Stimulated activated memory B cell treated with anti-CD40 and anti-IgM and Interleukin-4, amounts not matched to agents 10 μg/mL and 1 μg/mL and 100 μg/mL, for 72 hours (primary cell): ENCODE measurements around the gene CCNG2.

Experiments
- ATAC-seq: fragments of 150-1000 bp; cut with Tn5 transposase; 2 replicates; pipeline ENCODE4 v1.10.0; 2021
- H3K27ac Mint-ChIP-seq: one replicate; pipeline ENCODE4 v1.8.0; 2022; ENCODE audit warnings: mild to moderate bottlenecking, mixed read lengths
- H3K27me3 Mint-ChIP-seq: one replicate; pipeline ENCODE4 v1.8.0; 2022; ENCODE audit warnings: mixed read lengths
- H3K36me3 Mint-ChIP-seq: one replicate; pipeline ENCODE4 v1.8.0; 2022; ENCODE audit warnings: mixed read lengths
- H3K4me1 Mint-ChIP-seq: one replicate; pipeline ENCODE4 v1.8.0; 2022; ENCODE audit warnings: mixed read lengths
- H3K4me3 Mint-ChIP-seq: one replicate; pipeline ENCODE4 v1.8.0; 2022; ENCODE audit warnings: mild to moderate bottlenecking, moderate library complexity, mixed read lengths
- H3K9me3 Mint-ChIP-seq: one replicate; pipeline ENCODE4 v1.8.0; 2022; ENCODE audit warnings: mixed read lengths

CCNG2 gene

DNA sequence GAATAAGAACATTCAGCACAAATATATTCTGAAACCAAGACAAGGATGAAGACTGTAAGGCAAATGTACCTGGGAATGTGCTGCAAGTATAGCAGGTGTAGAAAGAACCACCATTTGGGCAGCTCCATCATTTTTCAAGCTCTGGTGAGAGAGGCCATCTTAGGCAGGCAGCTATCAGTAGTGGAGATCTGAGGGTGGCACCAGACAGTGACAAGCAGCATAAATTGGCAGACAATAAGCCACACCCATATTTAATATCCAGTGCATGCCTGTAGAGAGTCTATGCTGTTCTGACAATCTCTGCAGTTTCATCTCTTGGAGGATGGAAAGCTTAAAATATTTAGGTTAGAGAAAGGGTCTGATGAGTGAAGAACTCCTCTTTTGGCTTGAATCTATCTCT lies 22.5 kb downstream of the CCNG2 start:
- Mint-ChIP-seq H3K36me3 (no peaks in the 10 kb centered on the region), H3K9me3 (no peaks in the 10 kb centered on the region), H3K27ac (no peak overlapping the region), H3K4me3 (no peak overlapping the region), H3K4me1 (peaks cover 6% of the 10 kb centered on the region), H3K27me3 (no peaks in the 10 kb centered on the region)
- no peak for ATAC-seq

GRCh38 chr4:77181720-77182119 lies 24.7 kb downstream of the CCNG2 start:
- Mint-ChIP-seq H3K9me3 (no peaks in the 10 kb centered on the region), H3K27me3 (no peaks in the 10 kb centered on the region), H3K27ac (no peak overlapping the region), H3K36me3 (no peaks in the 10 kb centered on the region), H3K4me3 (no peak overlapping the region), H3K4me1 (peaks cover 6% of the 10 kb centered on the region)
- no peak for ATAC-seq

- no peaks in the 10 kb centered on the region for H3K36me3 Mint-ChIP-seq
- peaks cover 20% of the 10 kb centered on the region for H3K4me1 Mint-ChIP-seq
- no peaks in the 10 kb centered on the region for H3K9me3 Mint-ChIP-seq
- no peak for ATAC-seq
- H3K27ac Mint-ChIP-seq = peak overlapping the region; percentile 46
- no peak overlapping the region for H3K4me3 Mint-ChIP-seq
- H3K27me3 Mint-ChIP-seq = no peaks in the 10 kb centered on the region
Measured at GRCh38 chr4:77183777-77184420, 26.9 kb downstream of the CCNG2 start.

DNA sequence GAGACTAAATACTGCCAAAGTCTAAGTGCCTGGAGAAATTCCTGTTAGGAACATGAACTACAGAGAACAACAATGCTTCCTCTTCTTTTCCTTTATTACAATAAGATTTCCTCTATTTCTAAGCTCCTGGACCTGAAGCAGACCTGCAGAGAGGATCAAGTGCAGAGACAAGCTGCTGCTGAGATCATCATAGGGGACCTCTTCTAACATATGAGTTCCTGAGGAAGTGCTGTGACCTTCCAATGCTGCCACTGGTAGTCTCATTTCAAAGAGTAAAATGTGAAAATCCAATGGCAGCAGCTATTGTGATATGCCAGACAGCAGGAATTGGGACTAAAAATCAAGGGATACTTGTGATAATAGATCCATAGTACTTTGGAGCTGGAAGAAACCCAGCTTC lies 28.0 kb downstream of the CCNG2 start:
- Mint-ChIP-seq H3K4me1 (peaks cover 20% of the 10 kb centered on the region), H3K9me3 (no peaks in the 10 kb centered on the region), H3K4me3 (no peak overlapping the region), H3K36me3 (no peaks in the 10 kb centered on the region), H3K27ac (no peak overlapping the region), H3K27me3 (no peaks in the 10 kb centered on the region)
- no peak for ATAC-seq

GRCh38 chr4:77185686-77186085 lies 28.7 kb downstream of the CCNG2 start:
- H3K27me3 Mint-ChIP-seq = no peaks in the 10 kb centered on the region
- no peaks in the 10 kb centered on the region for H3K9me3 Mint-ChIP-seq
- H3K36me3 Mint-ChIP-seq = no peaks in the 10 kb centered on the region
- ATAC-seq = no peak
- H3K4me1 Mint-ChIP-seq = peaks cover 20% of the 10 kb centered on the region
- no peak overlapping the region for H3K27ac Mint-ChIP-seq
- H3K4me3 Mint-ChIP-seq = no peak overlapping the region

DNA sequence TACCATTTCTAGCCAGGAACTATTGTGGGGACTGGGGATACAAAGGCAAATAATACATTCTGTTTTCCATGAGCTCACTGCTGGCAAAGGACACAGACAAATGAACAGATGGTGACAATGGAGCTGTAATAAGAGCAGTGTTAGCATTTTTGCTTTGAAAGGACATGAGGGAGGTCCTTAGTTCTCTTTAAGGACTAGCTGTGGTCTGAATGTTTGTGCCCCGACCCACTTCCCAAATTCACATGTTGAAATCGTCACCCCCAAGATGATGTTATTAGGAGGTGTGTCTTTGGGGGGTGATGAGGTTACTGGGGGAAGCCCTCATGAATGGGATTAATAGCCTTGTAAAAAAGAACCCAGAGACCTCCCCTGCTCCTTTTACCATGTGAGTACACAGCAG lies 30.3 kb downstream of the CCNG2 start:
- no peak overlapping the region for H3K4me3 Mint-ChIP-seq

GRCh38 chr4:77188498-77189220 lies 31.7 kb downstream of the CCNG2 start:
- ATAC-seq = no peak
- no peaks in the 10 kb centered on the region for H3K36me3 Mint-ChIP-seq

More for the DNA sequence above, 30.3 kb downstream of the CCNG2 start:
- no peaks in the 10 kb centered on the region for H3K9me3 Mint-ChIP-seq
- peaks cover 20% of the 10 kb centered on the region for H3K4me1 Mint-ChIP-seq
- no peaks in the 10 kb centered on the region for H3K36me3 Mint-ChIP-seq
- no peak for ATAC-seq
- no peaks in the 10 kb centered on the region for H3K27me3 Mint-ChIP-seq
- peak overlapping the region; percentile 54 for H3K27ac Mint-ChIP-seq

DNA sequence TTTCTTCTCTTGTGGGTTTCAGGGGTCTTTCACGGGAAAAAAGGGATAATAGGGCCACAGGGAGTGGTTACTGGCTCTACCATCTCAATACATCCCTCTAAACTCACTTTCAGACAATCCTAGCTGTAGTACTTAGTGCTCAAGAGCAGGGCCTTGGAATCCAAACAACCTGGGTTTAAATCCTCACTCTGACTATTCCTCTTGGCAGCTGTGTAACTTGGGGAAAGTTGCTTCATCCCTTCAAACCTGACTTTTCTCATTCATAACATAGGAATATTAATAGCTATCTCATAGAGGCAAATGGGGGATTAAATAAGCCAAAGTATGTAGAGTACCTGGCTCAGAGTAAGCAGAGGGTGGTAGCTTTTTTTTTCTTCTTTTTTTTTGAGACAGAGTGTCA lies 32.4 kb downstream of the CCNG2 start:
- H3K9me3 Mint-ChIP-seq = no peaks in the 10 kb centered on the region
- peaks cover 26% of the 10 kb centered on the region for H3K4me1 Mint-ChIP-seq
- no peaks in the 10 kb centered on the region for H3K36me3 Mint-ChIP-seq
- H3K27me3 Mint-ChIP-seq = no peaks in the 10 kb centered on the region
- no peak overlapping the region for H3K27ac Mint-ChIP-seq
- ATAC-seq = no peak
- H3K4me3 Mint-ChIP-seq = no peak overlapping the region

More at GRCh38 chr4:77188498-77189220, 31.7 kb downstream of the CCNG2 start:
- Mint-ChIP-seq H3K27ac (peak overlapping the region; percentile 54), H3K9me3 (no peaks in the 10 kb centered on the region), H3K4me3 (no peak overlapping the region), H3K27me3 (no peaks in the 10 kb centered on the region), H3K4me1 (peaks cover 25% of the 10 kb centered on the region)

- Mint-ChIP-seq H3K4me3 (no peak overlapping the region), H3K27ac (no peak overlapping the region)
- no peak for ATAC-seq
Measured at GRCh38 chr4:77190053-77190452, 33.0 kb downstream of the CCNG2 start.

GRCh38 chr4:77193046-77193445 lies 36.0 kb downstream of the CCNG2 start:
- ATAC-seq = no peak
- no peaks in the 10 kb centered on the region for H3K27me3 Mint-ChIP-seq
- H3K27ac Mint-ChIP-seq = peak overlapping the region; percentile 97
- H3K9me3 Mint-ChIP-seq = no peaks in the 10 kb centered on the region
- peaks cover 50% of the 10 kb centered on the region for H3K4me1 Mint-ChIP-seq
- no peaks in the 10 kb centered on the region for H3K36me3 Mint-ChIP-seq
- peak overlapping the region; percentile 80 for H3K4me3 Mint-ChIP-seq

More at GRCh38 chr4:77190053-77190452, 33.0 kb downstream of the CCNG2 start:
- Mint-ChIP-seq H3K4me1 (peaks cover 32% of the 10 kb centered on the region), H3K27me3 (no peaks in the 10 kb centered on the region), H3K9me3 (no peaks in the 10 kb centered on the region), H3K36me3 (no peaks in the 10 kb centered on the region)

GRCh38 chr4:77193511-77194102 lies 36.6 kb downstream of the CCNG2 start:
- peak overlapping the region; percentile 97 for H3K27ac Mint-ChIP-seq
- ATAC-seq = peak; percentile 94
- no peaks in the 10 kb centered on the region for H3K9me3 Mint-ChIP-seq
- H3K27me3 Mint-ChIP-seq = no peaks in the 10 kb centered on the region
- H3K4me3 Mint-ChIP-seq = peak overlapping the region; percentile 80
- no peaks in the 10 kb centered on the region for H3K36me3 Mint-ChIP-seq
- H3K4me1 Mint-ChIP-seq = peaks cover 47% of the 10 kb centered on the region

DNA sequence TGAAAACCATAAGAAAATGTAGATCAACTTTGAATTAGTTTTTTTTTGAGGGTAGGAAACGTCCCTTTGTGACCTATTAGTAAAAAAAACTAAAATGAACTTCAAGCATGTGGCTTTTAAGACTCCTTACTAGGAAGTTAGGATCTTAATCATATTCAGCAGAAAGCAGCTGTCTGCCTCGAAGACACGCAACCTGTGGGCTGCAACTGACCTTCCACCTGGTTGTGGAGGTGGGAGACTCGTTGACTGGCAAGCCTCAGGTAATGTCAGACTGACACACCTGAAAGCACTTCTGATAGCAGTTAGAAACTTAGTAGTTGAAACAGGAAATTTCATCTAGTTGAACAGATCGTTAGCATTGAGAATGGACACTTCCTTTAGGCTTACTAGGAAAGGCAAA lies 37.4 kb downstream of the CCNG2 start:
- no peaks in the 10 kb centered on the region for H3K9me3 Mint-ChIP-seq
- peak; percentile 57 for ATAC-seq
- peak overlapping the region; percentile 97 for H3K27ac Mint-ChIP-seq
- H3K27me3 Mint-ChIP-seq = no peaks in the 10 kb centered on the region
- no peaks in the 10 kb centered on the region for H3K36me3 Mint-ChIP-seq
- H3K4me1 Mint-ChIP-seq = peaks cover 47% of the 10 kb centered on the region
- peak overlapping the region; percentile 80 for H3K4me3 Mint-ChIP-seq

GRCh38 chr4:77194989-77195388 lies 38.0 kb downstream of the CCNG2 start:
- Mint-ChIP-seq H3K27me3 (no peaks in the 10 kb centered on the region), H3K36me3 (no peaks in the 10 kb centered on the region), H3K4me3 (no peak overlapping the region), H3K27ac (peak overlapping the region; percentile 97), H3K4me1 (peaks cover 47% of the 10 kb centered on the region), H3K9me3 (no peaks in the 10 kb centered on the region)
- ATAC-seq = no peak

DNA sequence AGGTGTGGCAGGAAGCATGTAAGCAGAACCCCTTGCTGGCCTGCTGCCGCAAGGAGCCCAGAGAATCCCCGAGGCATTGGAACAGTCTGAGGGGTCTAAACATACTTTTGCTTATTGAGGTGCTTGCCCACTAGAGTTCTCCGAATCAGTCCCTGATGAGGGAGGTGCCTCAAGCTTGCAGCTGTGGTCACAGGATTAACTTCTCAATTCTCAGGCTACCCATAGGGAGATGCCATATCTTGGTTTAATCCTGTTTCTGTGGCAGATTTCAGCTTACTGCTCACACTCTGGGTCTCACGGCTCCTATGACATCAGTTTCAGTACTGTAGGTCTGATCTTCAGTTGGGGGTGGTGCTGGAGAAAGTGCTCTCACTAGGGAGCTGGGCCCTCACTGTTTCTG lies 39.9 kb downstream of the CCNG2 start:
- Mint-ChIP-seq H3K4me3 (peak overlapping the region; percentile 9), H3K9me3 (no peaks in the 10 kb centered on the region), H3K4me1 (peaks cover 56% of the 10 kb centered on the region), H3K36me3 (no peaks in the 10 kb centered on the region), H3K27me3 (no peaks in the 10 kb centered on the region), H3K27ac (peak overlapping the region; percentile 97)
- peak; percentile 74 for ATAC-seq

- H3K27me3 Mint-ChIP-seq = no peaks in the 10 kb centered on the region
- H3K9me3 Mint-ChIP-seq = no peaks in the 10 kb centered on the region
- no peak overlapping the region for H3K4me3 Mint-ChIP-seq
- no peaks in the 10 kb centered on the region for H3K36me3 Mint-ChIP-seq
- no peak for ATAC-seq
- H3K27ac Mint-ChIP-seq = peak overlapping the region; percentile 97
- peaks cover 57% of the 10 kb centered on the region for H3K4me1 Mint-ChIP-seq
Measured at GRCh38 chr4:77197361-77197760, 40.4 kb downstream of the CCNG2 start.

DNA sequence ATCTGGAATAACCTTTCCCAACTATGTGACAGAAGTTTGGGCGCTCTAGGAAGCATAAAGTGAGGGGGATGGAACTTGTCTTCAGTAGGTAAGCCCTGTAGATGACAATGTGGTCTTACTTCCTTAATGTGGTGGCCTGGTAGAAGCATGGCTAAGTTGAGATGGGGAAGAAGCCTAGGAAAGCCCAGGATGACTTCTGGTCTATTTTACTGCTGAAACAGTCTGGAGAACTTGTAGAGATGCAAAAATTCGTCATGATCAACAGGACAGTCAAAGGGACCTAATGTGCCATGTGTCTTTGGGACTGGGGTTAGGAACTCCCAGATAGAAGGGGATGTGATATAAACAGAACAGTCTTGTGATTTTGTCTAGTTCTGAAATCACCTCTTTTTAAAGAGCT lies 40.8 kb downstream of the CCNG2 start:
- Mint-ChIP-seq H3K4me3 (no peak overlapping the region), H3K4me1 (peaks cover 57% of the 10 kb centered on the region), H3K27me3 (no peaks in the 10 kb centered on the region), H3K27ac (peak overlapping the region; percentile 97), H3K36me3 (no peaks in the 10 kb centered on the region), H3K9me3 (no peaks in the 10 kb centered on the region)
- ATAC-seq = no peak
